Fibroblast of the aortic adventitia (primary cell): ENCODE data around the gene SENP6. TPM values are rescaled to one million over a fixed set of nuclear protein-coding genes. Genes with fewer than 3 reads are reported as not detected.
A peak's percentile ranks its signal among the peaks of the same experiment; 100 is the strongest.
"Not testable (repeated sequence)": the region's sequence is repeated elsewhere in the genome, so short reads cannot be mapped to it uniquely, and the experiment has no call there.

Experiments
- DNase-seq: peaks from one replicate; pipeline ENCODE4 v3.0.0-alpha.2; 2010; ENCODE audit warnings: low read depth
- H3K4me3 ChIP-seq: 2 replicates; pipeline ENCODE4 v1.5.1; 2011; ENCODE audit warnings: low read depth, mild to moderate bottlenecking, control low read depth, low read length, moderate library complexity
- CTCF ChIP-seq: IDR thresholded peaks from 2 replicates; pipeline ENCODE4 v1.5.1; 2011; ENCODE audit warnings: mild to moderate bottlenecking, low read length, control low read depth, inconsistent platforms; ENCODE audit not compliant: insufficient read depth
- total RNA-seq: library from RNA; depleted of rRNA; stranded (reverse); fragments of >200 nt; gene quantifications from 2 replicates; pipeline ENCODE4 v1.2.3, GENCODE V29; 2012; ENCODE audit warnings: low replicate concordance

Gene SENP6
- total RNA-seq, 1 donor: 113 TPM

GRCh38 chr6:75689576-75689975 lies 87.9 kb downstream of the SENP6 start:
- H3K4me3 ChIP-seq: no peak overlapping the region
- no peak for DNase-seq
- no peak for TF ChIP-seq CTCF

GRCh38 chr6:75691012-75691411 lies 89.3 kb downstream of the SENP6 start:
- no peak overlapping the region for H3K4me3 ChIP-seq
- DNase-seq: peak; percentile 15
- TF ChIP-seq CTCF: no peak

- DNase-seq: peak; percentile 54
- no peak for TF ChIP-seq CTCF
These were observed 91.9 kb downstream of the SENP6 start for GRCh38 chr6:75693534-75693933.

GRCh38 chr6:75694406-75694805 lies 92.7 kb downstream of the SENP6 start:
- H3K4me3 ChIP-seq: no peak overlapping the region
- no peak for DNase-seq
- TF ChIP-seq CTCF: no peak

More at GRCh38 chr6:75693534-75693933, 91.9 kb downstream of the SENP6 start:
- H3K4me3 ChIP-seq: no peak overlapping the region

- DNase-seq, H3K4me3 ChIP-seq: not testable (repeated sequence)
These were observed 106.7 kb downstream of the SENP6 start for GRCh38 chr6:75708334-75708733.

GRCh38 chr6:75711173-75711572 lies 109.5 kb downstream of the SENP6 start:
- no peak for DNase-seq
- no peak for TF ChIP-seq CTCF
- no peak overlapping the region for H3K4me3 ChIP-seq

- TF ChIP-seq CTCF: no peak
- DNase-seq: no peak
- no peak overlapping the region for H3K4me3 ChIP-seq
These were observed 117.5 kb downstream of the SENP6 start for GRCh38 chr6:75719133-75719532.
